ENCODE results near the gene INAFM2. TPM values are rescaled to one million over a fixed set of nuclear protein-coding genes. Genes with fewer than 3 reads are reported as not detected.

INAFM2 gene
- total RNA-seq, 2 experiments from 2014 or later: 15.0 to 16.9 TPM

DNA sequence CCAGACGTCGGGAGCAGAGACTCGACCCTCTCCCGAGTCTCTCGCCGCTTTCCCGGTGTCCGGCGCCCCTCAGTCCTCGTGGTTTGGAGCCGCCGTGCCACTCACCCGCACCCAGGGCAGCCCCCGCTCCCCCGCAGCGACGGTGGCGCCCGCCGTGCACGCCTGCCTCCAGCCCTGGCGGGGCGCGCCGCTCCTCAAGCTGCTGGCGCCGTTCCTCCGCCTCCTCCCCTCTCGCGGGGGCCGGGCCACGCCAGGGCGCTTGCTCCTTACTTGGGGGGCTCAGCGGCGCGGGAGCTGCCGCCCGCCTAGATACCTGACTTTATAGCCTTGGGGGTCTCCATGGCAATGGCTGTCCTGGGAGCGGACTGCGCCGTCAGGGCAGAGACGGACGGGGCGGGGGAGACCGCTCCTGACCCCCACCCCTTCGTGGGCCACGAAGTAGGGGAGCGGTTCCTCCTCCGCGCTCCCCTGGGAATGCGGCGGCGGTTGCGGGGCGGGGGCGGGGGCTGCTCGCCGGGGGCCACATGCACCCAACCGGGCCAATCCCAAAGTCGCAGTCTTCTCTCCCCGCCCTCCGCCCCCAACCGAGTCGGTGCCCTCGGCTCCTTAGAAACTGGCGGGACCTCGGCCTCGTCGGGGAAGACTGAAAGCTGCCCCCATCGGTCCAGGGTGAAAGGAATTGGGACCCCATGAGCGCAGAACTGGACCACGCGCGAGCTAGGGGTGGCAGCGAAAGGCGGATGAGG, 40.5 kb upstream of the INAFM2 start, which contains the start of gene ANKRD63:
TSS of gene ANKRD63 (minus strand) at position 196 of the 746 bp plus-strand sequence. CDS start 478 bp downstream, outside the sequence.
- intact Hi-C loops (cut with micrococcal nuclease): no loop called here
- CTCF ChIA-PET: interaction anchor here (0.6 to 4.0 kb wide), 10 partner anchors 9 to 244 kb away, joined by 3 to 44 read pairs (median 4); partner anchors contain the start of genes PLCB2 and SRP14
- Mint-ChIP-seq H3K27me3 (peaks cover 24% of the 10 kb centered on the region), H3K9me3 (no peaks in the 10 kb centered on the region), H3K4me1 (ENCODE audit: low read depth) (no peaks in the 10 kb centered on the region), H3K36me3 (ENCODE audit: low read depth) (no peaks in the 10 kb centered on the region), H3K4me3 (peak within 1 kb of the TSS; percentile 58), H3K27ac (no peak within 1 kb of the TSS)
- peak; percentile 45 for DNase-seq
- POLR2A ChIA-PET: interaction anchor here (0.6 to 1.9 kb wide), 3 partner anchors 8 to 26 kb away, joined by 3 to 5 read pairs (median 4); no protein-coding TSS in a partner anchor
- TF ChIP-seq CTCF (IDR thresholded peaks at IDR 0.05): no peak
- peak; percentile 64 for ATAC-seq

- Mint-ChIP-seq H3K9me3 (no peaks in the 10 kb centered on the region), H3K4me3 (peak overlapping the region; percentile 10), H3K36me3 (ENCODE audit: low read depth) (no peaks in the 10 kb centered on the region), H3K27ac (no peak overlapping the region), H3K4me1 (ENCODE audit: low read depth) (no peaks in the 10 kb centered on the region), H3K27me3 (peaks cover 20% of the 10 kb centered on the region)
- DNase-seq (no peak), ATAC-seq (no peak)
- intact Hi-C loops (cut with micrococcal nuclease): no loop called here
- TF ChIP-seq CTCF (IDR thresholded peaks at IDR 0.05): no peak
- POLR2A ChIA-PET: interaction anchor here (0.6 to 1.9 kb wide), 3 partner anchors 8 to 26 kb away, joined by 3 to 5 read pairs (median 4); no protein-coding TSS in a partner anchor
- CTCF ChIA-PET: interaction anchor here (1.1 to 4.0 kb wide), 8 partner anchors 9 to 244 kb away, joined by 3 to 44 read pairs (median 3); partner anchors contain the start of genes PLCB2 and SRP14
These were observed 39.7 kb upstream of the INAFM2 start for GRCh38 chr15:40283615-40284300.

DNA sequence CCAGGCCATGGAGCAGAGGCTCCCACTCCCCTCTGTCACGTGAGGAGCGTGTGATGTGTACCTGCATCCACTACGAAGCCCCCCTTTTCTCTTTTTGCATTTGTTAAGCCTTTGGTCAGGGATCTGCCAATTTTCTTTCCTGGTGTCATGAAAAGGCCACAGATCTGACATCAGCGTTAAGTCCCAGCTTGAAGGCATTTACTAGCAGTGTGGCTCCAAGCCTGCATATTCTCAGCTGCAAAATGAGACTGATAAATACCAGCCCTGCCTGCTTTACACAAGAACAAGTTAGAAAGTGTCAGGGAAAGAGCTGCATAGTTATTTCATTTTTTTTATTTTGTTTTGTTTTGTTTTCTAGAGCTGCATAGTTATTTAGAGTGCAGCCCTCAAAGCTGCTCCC, 38.3 kb upstream of the INAFM2 start:
- Mint-ChIP-seq H3K4me3 (no peak overlapping the region), H3K9me3 (no peaks in the 10 kb centered on the region), H3K36me3 (ENCODE audit: low read depth) (no peaks in the 10 kb centered on the region), H3K27ac (no peak overlapping the region), H3K4me1 (ENCODE audit: low read depth) (no peaks in the 10 kb centered on the region), H3K27me3 (peaks cover 12% of the 10 kb centered on the region)
- no peak for ATAC-seq
- DNase-seq: no peak
- POLR2A ChIA-PET: interaction anchor here (0.5 to 1.6 kb wide), 5 partner anchors 16 to 121 kb away, joined by 3 to 4 read pairs (median 3); no protein-coding TSS in a partner anchor
- CTCF ChIA-PET: interaction anchor here (0.8 to 4.0 kb wide), 6 partner anchors 11 to 59 kb away, joined by 3 to 44 read pairs (median 8); partner anchors contain the start of genes INAFM2 and PLCB2
- no peak for TF ChIP-seq CTCF (IDR thresholded peaks at IDR 0.05)
- intact Hi-C loops (cut with micrococcal nuclease): no loop called here

GRCh38 chr15:40285554-40286011, 37.9 kb upstream of the INAFM2 start:
- CTCF ChIA-PET: interaction anchor here (0.8 to 4.0 kb wide), 6 partner anchors 11 to 58 kb away, joined by 3 to 44 read pairs (median 8); partner anchors contain the start of genes INAFM2 and PLCB2
- H3K27ac Mint-ChIP-seq: no peak overlapping the region
- POLR2A ChIA-PET: interaction anchor here (0.5 to 1.6 kb wide), 5 partner anchors 16 to 121 kb away, joined by 3 to 4 read pairs (median 3); no protein-coding TSS in a partner anchor
- no peaks in the 10 kb centered on the region for H3K4me1 Mint-ChIP-seq (ENCODE audit: low read depth)
- H3K9me3 Mint-ChIP-seq: no peaks in the 10 kb centered on the region
- ATAC-seq: no peak
- intact Hi-C loops (cut with micrococcal nuclease): no loop called here
- no peak for DNase-seq
- peaks cover 11% of the 10 kb centered on the region for H3K27me3 Mint-ChIP-seq
- no peak overlapping the region for H3K4me3 Mint-ChIP-seq
- H3K36me3 Mint-ChIP-seq (ENCODE audit: low read depth): no peaks in the 10 kb centered on the region
- TF ChIP-seq CTCF (IDR thresholded peaks at IDR 0.05): no peak
